Choroid plexus epithelial cell (primary cell): ENCODE data around the gene PIGQ.
A peak's percentile ranks its signal among the peaks of the same experiment; 100 is the strongest.

Experiments used
- DNase-seq: peaks from one replicate; pipeline ENCODE4 v3.0.0-alpha.2; 2010; ENCODE audit warnings: low read depth
- H3K4me3 ChIP-seq: 2 replicates; pipeline ENCODE4 v1.5.1; 2011; ENCODE audit warnings: low read depth, mild to moderate bottlenecking, control low read depth, low read length, moderate library complexity
- TF ChIP-seq, protein P1 (sequence below): conservative IDR thresholded peaks from 2 replicates; pipeline ENCODE4 v1.5.1; 2011; ENCODE audit warnings: low read depth, mild to moderate bottlenecking, control low read depth, inconsistent platforms, low read length, moderate library complexity

PIGQ gene

DNA sequence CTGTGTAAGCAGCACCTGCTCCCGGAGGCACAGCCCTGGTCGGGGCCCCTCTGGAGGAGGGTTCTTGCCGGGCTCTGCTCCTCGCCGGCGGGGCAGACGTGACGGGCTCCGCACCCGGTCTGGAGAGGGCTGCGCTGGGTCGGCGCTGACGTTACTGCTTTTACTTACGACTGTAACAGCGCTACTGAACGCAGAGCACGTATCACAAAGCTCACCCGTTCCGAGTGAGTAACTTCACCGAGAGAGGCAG, 18.8 kb downstream of the PIGQ start:
- H3K4me3 ChIP-seq: peak overlapping the region; percentile 93
- TF ChIP-seq, protein P1, sequence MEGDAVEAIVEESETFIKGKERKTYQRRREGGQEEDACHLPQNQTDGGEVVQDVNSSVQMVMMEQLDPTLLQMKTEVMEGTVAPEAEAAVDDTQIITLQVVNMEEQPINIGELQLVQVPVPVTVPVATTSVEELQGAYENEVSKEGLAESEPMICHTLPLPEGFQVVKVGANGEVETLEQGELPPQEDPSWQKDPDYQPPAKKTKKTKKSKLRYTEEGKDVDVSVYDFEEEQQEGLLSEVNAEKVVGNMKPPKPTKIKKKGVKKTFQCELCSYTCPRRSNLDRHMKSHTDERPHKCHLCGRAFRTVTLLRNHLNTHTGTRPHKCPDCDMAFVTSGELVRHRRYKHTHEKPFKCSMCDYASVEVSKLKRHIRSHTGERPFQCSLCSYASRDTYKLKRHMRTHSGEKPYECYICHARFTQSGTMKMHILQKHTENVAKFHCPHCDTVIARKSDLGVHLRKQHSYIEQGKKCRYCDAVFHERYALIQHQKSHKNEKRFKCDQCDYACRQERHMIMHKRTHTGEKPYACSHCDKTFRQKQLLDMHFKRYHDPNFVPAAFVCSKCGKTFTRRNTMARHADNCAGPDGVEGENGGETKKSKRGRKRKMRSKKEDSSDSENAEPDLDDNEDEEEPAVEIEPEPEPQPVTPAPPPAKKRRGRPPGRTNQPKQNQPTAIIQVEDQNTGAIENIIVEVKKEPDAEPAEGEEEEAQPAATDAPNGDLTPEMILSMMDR: no peak
- DNase-seq: peak; percentile 79

DNA sequence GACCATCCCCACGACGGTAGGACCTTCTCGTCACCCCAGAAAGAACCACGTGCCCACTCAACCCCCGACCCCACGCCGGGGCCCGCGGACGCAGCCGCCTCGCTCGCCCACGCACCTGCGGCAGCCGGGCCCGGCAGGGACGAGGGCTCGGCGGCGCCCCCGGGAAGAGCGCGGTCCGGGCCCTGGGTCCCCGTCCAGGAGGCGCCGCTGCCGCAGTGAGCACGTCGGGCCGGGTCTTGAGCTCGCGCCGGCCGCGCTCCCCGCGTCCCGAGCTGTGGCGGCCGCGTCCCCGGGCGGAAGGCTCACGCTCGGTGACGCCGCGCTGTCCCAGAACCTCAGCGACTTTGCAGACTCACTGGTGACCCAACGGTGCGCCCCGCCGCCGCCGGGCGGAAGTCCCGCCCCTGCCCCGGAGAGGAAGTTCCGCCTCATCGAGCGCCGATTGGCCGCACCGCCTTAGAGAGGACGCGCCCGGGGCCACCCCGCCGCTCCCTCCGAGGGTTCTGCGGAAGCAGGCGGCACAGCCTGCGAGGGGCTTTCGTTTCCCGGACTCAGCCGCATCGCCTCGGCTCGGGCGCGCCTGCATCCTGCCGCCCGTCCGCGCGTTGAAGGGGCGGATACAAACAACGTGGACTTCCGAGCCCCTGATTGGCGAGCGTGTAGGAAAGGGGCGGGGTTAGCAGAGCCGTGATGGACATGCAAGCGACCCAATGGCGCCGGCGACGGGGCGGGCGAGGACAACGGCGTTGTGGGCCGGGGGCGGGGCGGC, 19.3 kb downstream of the PIGQ start:
- DNase-seq: peak; percentile 97
- peak overlapping the region; percentile 93 for H3K4me3 ChIP-seq
- TF ChIP-seq, protein P1: no peak

DNA sequence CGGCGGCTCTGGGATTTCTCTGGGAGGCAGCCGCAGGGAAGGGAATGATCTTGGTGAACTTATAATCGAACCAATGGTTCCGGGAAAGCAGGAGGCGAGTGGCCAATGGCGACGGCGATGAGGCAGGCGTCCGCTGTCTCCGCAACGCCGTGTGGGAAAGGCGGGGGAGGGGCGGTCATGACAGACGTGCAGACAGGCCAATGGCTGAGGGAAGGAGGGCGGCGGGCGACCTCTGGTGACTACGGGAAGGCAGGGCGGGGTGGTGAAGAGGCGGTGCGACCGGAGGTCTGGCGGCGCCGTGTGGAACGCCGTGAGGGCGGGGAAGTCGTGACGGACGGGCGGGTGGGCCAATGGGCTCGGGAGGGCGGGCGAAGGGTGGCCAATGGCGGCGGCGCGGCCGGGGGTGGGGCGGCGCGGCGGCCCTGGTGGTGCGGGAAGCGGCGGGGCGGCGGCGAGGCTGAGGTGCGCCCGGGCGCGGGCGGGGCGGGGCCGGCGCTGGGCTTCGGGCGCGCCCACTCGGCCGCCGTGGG, 20.0 kb downstream of the PIGQ start, which contains the start of gene RAB40C:
RAB40C (plus strand) TSS at position 409 of the 530 bp plus-strand sequence. CDS start 226 bp downstream, outside the sequence.
- peak; percentile 99 for DNase-seq
- TF ChIP-seq, protein P1: peak; percentile 23
- H3K4me3 ChIP-seq: peak within 1 kb of the TSS; percentile 93

DNA sequence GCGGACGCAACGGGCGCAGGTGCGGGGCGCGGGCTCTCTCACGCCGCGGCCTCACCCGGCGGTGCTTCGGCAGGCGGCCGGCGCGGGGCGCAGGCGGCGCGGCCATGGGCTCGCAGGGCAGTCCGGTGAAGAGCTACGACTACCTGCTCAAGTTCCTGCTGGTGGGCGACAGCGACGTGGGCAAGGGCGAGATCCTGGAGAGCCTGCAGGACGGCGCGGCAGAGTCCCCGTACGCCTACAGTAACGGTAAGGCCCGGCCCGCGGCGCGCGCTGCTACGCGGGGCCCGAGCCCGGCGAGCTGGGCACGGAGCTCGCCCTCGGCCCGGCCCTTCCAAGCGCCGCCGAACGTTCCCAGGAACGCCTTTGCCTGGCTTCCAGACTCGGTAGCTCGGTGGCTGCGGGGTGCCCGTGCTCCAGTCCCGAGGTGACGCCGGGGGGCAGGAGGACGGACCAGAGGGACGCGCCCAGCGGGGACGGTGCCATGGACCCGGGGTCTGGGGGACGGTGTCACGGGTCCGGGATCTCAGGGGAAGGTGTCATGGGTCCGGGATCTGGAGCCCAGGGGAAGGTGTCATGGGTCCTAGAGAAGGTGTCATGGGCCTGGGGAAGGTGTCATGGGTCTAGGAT, 20.5 kb downstream of the PIGQ start:
- peak overlapping the region; percentile 77 for H3K4me3 ChIP-seq
- TF ChIP-seq, protein P1: no peak
- DNase-seq: peak; percentile 64

DNA sequence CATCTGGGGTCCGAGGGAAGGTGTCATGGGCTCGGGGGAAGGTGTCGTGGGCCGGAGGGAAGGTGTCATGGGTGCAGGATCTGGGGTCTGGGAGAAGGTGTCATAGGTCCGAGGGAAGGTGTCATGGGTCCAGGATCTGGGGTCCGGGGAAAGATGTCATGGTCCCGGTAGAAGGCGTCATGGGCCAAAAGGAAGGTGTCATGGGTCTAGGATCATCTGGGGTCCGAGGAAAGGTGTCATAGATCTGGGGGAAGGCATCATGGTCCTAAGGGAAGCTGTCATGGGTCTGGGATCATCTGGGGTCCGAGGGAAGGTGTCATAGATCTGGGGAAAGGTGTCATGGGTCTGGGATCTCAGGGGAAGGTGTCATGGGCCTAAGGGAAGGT, 21.0 kb downstream of the PIGQ start:
- peak overlapping the region; percentile 77 for H3K4me3 ChIP-seq
- no peak for DNase-seq
- TF ChIP-seq, protein P1: no peak

DNA sequence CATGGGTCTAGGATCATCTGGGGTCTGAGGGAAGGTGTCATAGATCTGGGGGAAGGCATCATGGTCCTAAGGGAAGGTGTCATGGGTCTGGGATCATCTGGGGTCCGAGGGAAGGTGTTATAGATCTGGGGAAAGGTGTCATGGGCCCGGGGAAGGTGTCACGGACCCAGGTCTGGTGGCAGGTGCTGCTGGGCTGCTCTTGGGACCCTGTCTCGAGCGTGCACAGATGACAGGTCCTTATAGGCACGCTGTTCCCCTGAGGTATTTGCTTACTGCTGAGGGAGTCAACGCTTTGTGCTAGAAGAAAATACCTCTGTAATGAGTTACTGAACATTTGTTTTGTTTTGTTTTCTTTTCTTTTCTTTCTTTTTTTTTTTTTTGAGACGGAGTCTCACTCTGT, 21.5 kb downstream of the PIGQ start:
- no peak overlapping the region for H3K4me3 ChIP-seq
- TF ChIP-seq, protein P1: no peak
- DNase-seq: no peak
